Ishikawa (cell line): Measurements from ENCODE around the gene MAD1L1.

Source experiments
- EGR1 ChIP-seq: IDR thresholded peaks from 2 replicates; pipeline ENCODE4 v1.6.1; 2012
- EP300 ChIP-seq: IDR thresholded peaks from 2 replicates; pipeline ENCODE4 v1.6.1; 2012; ENCODE audit warnings: borderline replicate concordance
- FOXM1 ChIP-seq: IDR thresholded peaks from 2 replicates; pipeline ENCODE4 v1.6.1; 2012; ENCODE audit warnings: low read depth, borderline replicate concordance
- RAD21 ChIP-seq: IDR thresholded peaks from 2 replicates; pipeline ENCODE4 v1.6.1; 2012; ENCODE audit warnings: low read depth
- TAF1 ChIP-seq: IDR thresholded peaks from 2 replicates; pipeline ENCODE4 v1.6.1; 2012; ENCODE audit warnings: low read depth, mild to moderate bottlenecking
- TEAD4 ChIP-seq: IDR thresholded peaks from 2 replicates; pipeline ENCODE4 v1.6.1; 2012
- YY1 ChIP-seq: IDR thresholded peaks from 2 replicates; pipeline ENCODE4 v1.6.1; 2012; ENCODE audit warnings: low read depth
- TF ChIP-seq, protein P1 (sequence below): IDR thresholded peaks from 2 replicates; pipeline ENCODE4 v1.6.1; 2012; ENCODE audit warnings: low read depth, mild to moderate bottlenecking
- TF ChIP-seq, protein P2 (sequence below): IDR thresholded peaks from 2 replicates; pipeline ENCODE4 v1.6.1; 2012
- TF ChIP-seq, protein P3 (sequence below): IDR thresholded peaks from 2 replicates; pipeline ENCODE4 v1.6.1; 2012

DNA sequence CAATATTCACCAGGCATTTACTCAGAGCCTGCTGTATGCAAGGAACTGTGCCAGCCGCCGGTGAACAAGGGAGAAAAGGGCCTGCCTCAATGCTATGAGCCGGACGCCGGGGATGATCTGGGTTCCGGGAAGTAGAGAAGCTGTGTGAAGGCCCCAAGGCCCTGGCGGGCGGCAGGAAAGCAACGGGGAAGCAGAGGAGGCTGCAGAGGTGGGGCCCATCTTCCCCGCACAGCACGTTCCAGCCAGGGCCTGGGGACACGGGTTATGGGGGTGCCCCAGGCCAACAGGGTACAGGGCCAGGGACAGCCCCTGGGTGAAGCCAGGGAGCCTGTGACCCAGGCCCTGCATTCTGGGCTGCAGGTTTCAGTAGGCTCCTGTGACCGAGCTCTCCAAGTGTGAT is 179.3 kb downstream of the MAD1L1 start:
- TF ChIP-seq EGR1, result no peak
- TF ChIP-seq, protein P1, sequence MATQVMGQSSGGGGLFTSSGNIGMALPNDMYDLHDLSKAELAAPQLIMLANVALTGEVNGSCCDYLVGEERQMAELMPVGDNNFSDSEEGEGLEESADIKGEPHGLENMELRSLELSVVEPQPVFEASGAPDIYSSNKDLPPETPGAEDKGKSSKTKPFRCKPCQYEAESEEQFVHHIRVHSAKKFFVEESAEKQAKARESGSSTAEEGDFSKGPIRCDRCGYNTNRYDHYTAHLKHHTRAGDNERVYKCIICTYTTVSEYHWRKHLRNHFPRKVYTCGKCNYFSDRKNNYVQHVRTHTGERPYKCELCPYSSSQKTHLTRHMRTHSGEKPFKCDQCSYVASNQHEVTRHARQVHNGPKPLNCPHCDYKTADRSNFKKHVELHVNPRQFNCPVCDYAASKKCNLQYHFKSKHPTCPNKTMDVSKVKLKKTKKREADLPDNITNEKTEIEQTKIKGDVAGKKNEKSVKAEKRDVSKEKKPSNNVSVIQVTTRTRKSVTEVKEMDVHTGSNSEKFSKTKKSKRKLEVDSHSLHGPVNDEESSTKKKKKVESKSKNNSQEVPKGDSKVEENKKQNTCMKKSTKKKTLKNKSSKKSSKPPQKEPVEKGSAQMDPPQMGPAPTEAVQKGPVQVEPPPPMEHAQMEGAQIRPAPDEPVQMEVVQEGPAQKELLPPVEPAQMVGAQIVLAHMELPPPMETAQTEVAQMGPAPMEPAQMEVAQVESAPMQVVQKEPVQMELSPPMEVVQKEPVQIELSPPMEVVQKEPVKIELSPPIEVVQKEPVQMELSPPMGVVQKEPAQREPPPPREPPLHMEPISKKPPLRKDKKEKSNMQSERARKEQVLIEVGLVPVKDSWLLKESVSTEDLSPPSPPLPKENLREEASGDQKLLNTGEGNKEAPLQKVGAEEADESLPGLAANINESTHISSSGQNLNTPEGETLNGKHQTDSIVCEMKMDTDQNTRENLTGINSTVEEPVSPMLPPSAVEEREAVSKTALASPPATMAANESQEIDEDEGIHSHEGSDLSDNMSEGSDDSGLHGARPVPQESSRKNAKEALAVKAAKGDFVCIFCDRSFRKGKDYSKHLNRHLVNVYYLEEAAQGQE, result no peak
- TF ChIP-seq FOXM1, result no peak
- TF ChIP-seq EP300, result no peak
- TF ChIP-seq, protein P2, sequence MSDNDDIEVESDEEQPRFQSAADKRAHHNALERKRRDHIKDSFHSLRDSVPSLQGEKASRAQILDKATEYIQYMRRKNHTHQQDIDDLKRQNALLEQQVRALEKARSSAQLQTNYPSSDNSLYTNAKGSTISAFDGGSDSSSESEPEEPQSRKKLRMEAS, result no peak
- no peak for TF ChIP-seq RAD21
- TF ChIP-seq TAF1, result no peak
- TF ChIP-seq, protein P3, sequence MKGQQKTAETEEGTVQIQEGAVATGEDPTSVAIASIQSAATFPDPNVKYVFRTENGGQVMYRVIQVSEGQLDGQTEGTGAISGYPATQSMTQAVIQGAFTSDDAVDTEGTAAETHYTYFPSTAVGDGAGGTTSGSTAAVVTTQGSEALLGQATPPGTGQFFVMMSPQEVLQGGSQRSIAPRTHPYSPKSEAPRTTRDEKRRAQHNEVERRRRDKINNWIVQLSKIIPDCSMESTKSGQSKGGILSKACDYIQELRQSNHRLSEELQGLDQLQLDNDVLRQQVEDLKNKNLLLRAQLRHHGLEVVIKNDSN, result no peak
- TF ChIP-seq YY1, result no peak
- TF ChIP-seq TEAD4, result no peak
